GM12891 (cell line): ENCODE data around the gene MAN1A1.

Experiments
- PAX5 ChIP-seq: IDR thresholded peaks from 2 replicates; pipeline ENCODE4 v1.6.1; 2011; ENCODE audit warnings: low read length, moderate library complexity, mild to moderate bottlenecking; ENCODE audit not compliant: insufficient read depth, severe bottlenecking
- POLR2A ChIP-seq: IDR thresholded peaks from 2 replicates; pipeline ENCODE4 v1.6.1; 2011; ENCODE audit warnings: low read depth, low read length, control low read depth
- POLR2AphosphoS5 ChIP-seq: IDR thresholded peaks from 2 replicates; pipeline ENCODE4 v1.6.1; 2011; ENCODE audit warnings: low read depth, low read length, control low read depth
- POU2F2 ChIP-seq: IDR thresholded peaks from 2 replicates; pipeline ENCODE4 v1.6.1; 2011; ENCODE audit warnings: low read depth, mild to moderate bottlenecking, control low read depth, low read length, moderate library complexity
- SPI1 ChIP-seq: IDR thresholded peaks from 2 replicates; pipeline ENCODE4 v1.6.1; 2011; ENCODE audit warnings: low read depth, low read length, control low read depth
- TAF1 ChIP-seq: IDR thresholded peaks from 2 replicates; pipeline ENCODE4 v1.6.1; 2011; ENCODE audit warnings: low read depth, low read length, control low read depth

GRCh38 chr6:119197271-119197670, 152.3 kb downstream of the MAN1A1 start:
- TF ChIP-seq TAF1 = no peak
- no peak for TF ChIP-seq POLR2AphosphoS5
- TF ChIP-seq POLR2A = no peak
- TF ChIP-seq POU2F2 = no peak
- no peak for TF ChIP-seq SPI1
- no peak for TF ChIP-seq PAX5
